ACC112 (cell line): ENCODE measurements around the gene BDKRB1.

ENCODE experiments used
- H2AFZ ChIP-seq: fragments of 200-600 bp; sonication (generic); one replicate; pipeline ENCODE4 v1.6.0; 2017; ENCODE audit warnings: antibody characterized with exemption, low read length; ENCODE audit not compliant: unreplicated experiment
- H3K27ac ChIP-seq: fragments of 200-600 bp; sonication (generic); 2 replicates; pipeline ENCODE4 v1.5.1; 2014; ENCODE audit warnings: low read depth, mild to moderate bottlenecking, antibody characterized with exemption, low read length, moderate library complexity
- H3K27me3 ChIP-seq: fragments of 200-600 bp; sonication (generic); 2 replicates; pipeline ENCODE4 v1.6.1; 2014; ENCODE audit warnings: mild to moderate bottlenecking, antibody characterized with exemption, low read length, moderate library complexity, mixed read lengths; ENCODE audit not compliant: insufficient read depth
- H3K36me3 ChIP-seq: fragments of 200-600 bp; sonication (generic); 2 replicates; pipeline ENCODE4 v1.6.1; 2016; ENCODE audit warnings: mild to moderate bottlenecking, antibody characterized with exemption, low read length, moderate library complexity, mixed read lengths; ENCODE audit not compliant: insufficient read depth
- H3K4me1 ChIP-seq: fragments of 200-600 bp; sonication (generic); one replicate; pipeline ENCODE4 v1.6.1; 2016; ENCODE audit warnings: low read length, mixed read lengths; ENCODE audit not compliant: insufficient read depth, unreplicated experiment, control insufficient read depth
- H3K4me3 ChIP-seq: fragments of 200-600 bp; sonication (generic); 2 replicates; pipeline ENCODE4 v1.5.1; 2014; ENCODE audit warnings: mild to moderate bottlenecking, low read depth, low read length
- H3K79me2 ChIP-seq: fragments of 200-600 bp; sonication (generic); one replicate; pipeline ENCODE4 v1.6.0; 2016; ENCODE audit warnings: low read length; ENCODE audit not compliant: control insufficient read depth, unreplicated experiment, insufficient read depth

BDKRB1 gene

GRCh38 chr14:96280104-96280503, 24.1 kb downstream of the BDKRB1 start:
- Histone ChIP-seq H3K27me3 (no peaks in the 10 kb centered on the region), H3K4me3 (no peak overlapping the region), H3K79me2 (no peaks in the 10 kb centered on the region), H3K27ac (no peak overlapping the region), H3K36me3 (no peaks in the 10 kb centered on the region; the same call in 1 of the 2 replicates), H2AFZ (no peak overlapping the region), H3K4me1 (peaks cover 3% of the 10 kb centered on the region)

GRCh38 chr14:96281486-96281885, 25.5 kb downstream of the BDKRB1 start:
- Histone ChIP-seq H3K36me3 (no peaks in the 10 kb centered on the region; the same call in 1 of the 2 replicates), H3K79me2 (no peaks in the 10 kb centered on the region)

GRCh38 chr14:96284008-96284407, 28.0 kb downstream of the BDKRB1 start:
- H3K27me3 ChIP-seq = no peaks in the 10 kb centered on the region
- H3K27ac ChIP-seq = no peak overlapping the region
- no peak overlapping the region for H3K4me3 ChIP-seq
- no peaks in the 10 kb centered on the region for H3K4me1 ChIP-seq
- H3K36me3 ChIP-seq = no peaks in the 10 kb centered on the region
- H2AFZ ChIP-seq = no peak overlapping the region
- H3K79me2 ChIP-seq = no peaks in the 10 kb centered on the region

More at GRCh38 chr14:96281486-96281885, 25.5 kb downstream of the BDKRB1 start:
- H2AFZ ChIP-seq = no peak overlapping the region
- no peak overlapping the region for H3K4me3 ChIP-seq
- H3K4me1 ChIP-seq = no peaks in the 10 kb centered on the region
- H3K27ac ChIP-seq = no peak overlapping the region
- H3K27me3 ChIP-seq = no peaks in the 10 kb centered on the region

- H3K4me1 ChIP-seq = no peaks in the 10 kb centered on the region
- no peaks in the 10 kb centered on the region for H3K27me3 ChIP-seq
- H3K79me2 ChIP-seq = no peaks in the 10 kb centered on the region
- H3K4me3 ChIP-seq = no peak overlapping the region
- H3K27ac ChIP-seq = no peak overlapping the region
- no peak overlapping the region for H2AFZ ChIP-seq
- H3K36me3 ChIP-seq = peaks cover under 1% of the 10 kb centered on the region; the same call in 1 of the 2 replicates
These were observed 28.4 kb downstream of the BDKRB1 start for GRCh38 chr14:96284430-96284829.

GRCh38 chr14:96285667-96286066, 29.7 kb downstream of the BDKRB1 start:
- Histone ChIP-seq H3K27me3 (no peaks in the 10 kb centered on the region), H2AFZ (no peak overlapping the region), H3K4me1 (no peaks in the 10 kb centered on the region), H3K27ac (no peak overlapping the region), H3K36me3 (peaks cover 12% of the 10 kb centered on the region), H3K79me2 (no peaks in the 10 kb centered on the region), H3K4me3 (no peak overlapping the region)

GRCh38 chr14:96286251-96286650, 30.2 kb downstream of the BDKRB1 start:
- no peaks in the 10 kb centered on the region for H3K27me3 ChIP-seq
- H3K4me3 ChIP-seq = no peak overlapping the region
- no peaks in the 10 kb centered on the region for H3K4me1 ChIP-seq
- peaks cover 14% of the 10 kb centered on the region for H3K36me3 ChIP-seq
- H3K79me2 ChIP-seq = no peaks in the 10 kb centered on the region
- H2AFZ ChIP-seq = no peak overlapping the region
- H3K27ac ChIP-seq = no peak overlapping the region

- H3K79me2 ChIP-seq = no peaks in the 10 kb centered on the region
- H3K27me3 ChIP-seq = no peaks in the 10 kb centered on the region
- H3K36me3 ChIP-seq = peaks cover 14% of the 10 kb centered on the region
- no peak overlapping the region for H3K4me3 ChIP-seq
- H3K4me1 ChIP-seq = no peaks in the 10 kb centered on the region
- H2AFZ ChIP-seq = no peak overlapping the region
- no peak overlapping the region for H3K27ac ChIP-seq
These were observed 31.8 kb downstream of the BDKRB1 start for GRCh38 chr14:96287856-96288255.

- Histone ChIP-seq H3K36me3 (peaks cover 14% of the 10 kb centered on the region), H3K79me2 (no peaks in the 10 kb centered on the region), H3K27ac (no peak overlapping the region), H3K4me1 (no peaks in the 10 kb centered on the region), H3K4me3 (no peak overlapping the region), H2AFZ (no peak overlapping the region), H3K27me3 (no peaks in the 10 kb centered on the region)
These were observed 38.2 kb downstream of the BDKRB1 start for GRCh38 chr14:96294246-96294645.

GRCh38 chr14:96297000-96297399, 41.0 kb downstream of the BDKRB1 start:
- Histone ChIP-seq H2AFZ (no peak overlapping the region), H3K79me2 (no peaks in the 10 kb centered on the region), H3K36me3 (0 out of 2 replicates have a peak, but pooled peaks cover 2% of the 10 kb centered on the region), H3K4me1 (no peaks in the 10 kb centered on the region), H3K27me3 (no peaks in the 10 kb centered on the region), H3K4me3 (no peak overlapping the region), H3K27ac (no peak overlapping the region)

- no peaks in the 10 kb centered on the region for H3K79me2 ChIP-seq
- H2AFZ ChIP-seq = no peak overlapping the region
- H3K36me3 ChIP-seq = 0 out of 2 replicates have a peak, but pooled peaks cover 2% of the 10 kb centered on the region
- no peaks in the 10 kb centered on the region for H3K4me1 ChIP-seq
- H3K27ac ChIP-seq = no peak overlapping the region
- no peak overlapping the region for H3K4me3 ChIP-seq
- H3K27me3 ChIP-seq = no peaks in the 10 kb centered on the region
These were observed 42.0 kb downstream of the BDKRB1 start for GRCh38 chr14:96297997-96298515.

- Histone ChIP-seq H3K4me3 (no peak overlapping the region), H3K4me1 (peaks cover 6% of the 10 kb centered on the region), H3K36me3 (peaks cover 4% of the 10 kb centered on the region; the same call in 1 of the 2 replicates), H3K27me3 (no peaks in the 10 kb centered on the region), H2AFZ (no peak overlapping the region), H3K79me2 (no peaks in the 10 kb centered on the region), H3K27ac (no peak overlapping the region)
These were observed 43.4 kb downstream of the BDKRB1 start for GRCh38 chr14:96299441-96299840.
